ENCODE results near the gene SURF4. TPM values are rescaled to one million over a fixed set of nuclear protein-coding genes. Genes with fewer than 3 reads are reported as not detected.

SURF4 gene
- polyA plus RNA-seq, 2 donors: 39.7 to 64.7 TPM

DNA sequence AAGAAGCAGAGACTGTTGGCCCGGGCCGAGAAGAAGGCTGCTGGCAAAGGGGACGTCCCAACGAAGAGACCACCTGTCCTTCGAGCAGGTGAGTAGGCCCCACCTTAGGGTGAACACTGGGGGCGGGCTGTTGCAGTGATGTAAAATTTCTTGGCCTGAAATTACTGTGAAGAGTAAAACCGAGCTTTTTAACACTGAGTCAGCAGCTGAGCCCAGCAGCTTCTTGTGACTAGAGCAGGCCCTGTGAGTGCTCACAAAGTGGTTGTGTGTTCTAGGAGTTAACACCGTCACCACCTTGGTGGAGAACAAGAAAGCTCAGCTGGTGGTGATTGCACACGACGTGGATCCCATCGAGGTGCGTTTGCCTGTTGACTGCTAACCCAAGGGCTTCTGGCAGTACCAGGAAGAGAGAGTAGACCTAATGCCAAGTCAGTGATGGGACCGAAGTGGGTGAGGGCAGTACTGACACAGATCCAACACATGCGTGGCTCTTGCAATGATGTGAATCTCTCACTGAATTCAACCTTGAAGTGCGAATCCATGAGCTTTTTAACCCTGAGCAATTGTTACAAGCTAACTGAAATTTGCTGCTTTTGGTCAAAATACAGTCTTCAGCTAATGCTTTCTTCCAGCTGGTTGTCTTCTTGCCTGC is 25.8 kb downstream of the SURF4 start:
- Histone ChIP-seq H3K4me3 (ENCODE audit: low read depth in 1 of 2, low read length in 2 of 2) (peak overlapping the region in 1 of 2 donors; percentile 6), H3K4me1 (ENCODE audit: control insufficient read depth in 2 of 2, insufficient read depth in 2 of 2, low read length in 1 of 2) (peaks cover 0 to 17% of the 10 kb centered on the region in 2 donors), H3K36me3 (ENCODE audit: control insufficient read depth in 2 of 2, insufficient read depth in 2 of 2, low read length in 1 of 2) (peaks cover 7 to 46% of the 10 kb centered on the region in 2 donors), H3K27ac (ENCODE audit: low read depth in 2 of 2, low read length in 1 of 2) (no peak overlapping the region), H3K27me3 (ENCODE audit: control insufficient read depth in 1 of 2, insufficient read depth in 2 of 2, low read length in 2 of 2) (no peaks in the 10 kb centered on the region), H3K9me3 (ENCODE audit: control insufficient read depth in 2 of 2, insufficient read depth in 1 of 2, low read depth in 1 of 2, low read length in 1 of 2) (no peaks in the 10 kb centered on the region)
- 68 to 73% methylated on average over 15 of the region's 15 CpGs for WGBS, 2 donors

- no peaks in the 10 kb centered on the region for H3K27me3 ChIP-seq (ENCODE audit: control insufficient read depth in 1 of 2, insufficient read depth in 2 of 2, low read length in 2 of 2)
- no peaks in the 10 kb centered on the region for H3K9me3 ChIP-seq (ENCODE audit: control insufficient read depth in 2 of 2, insufficient read depth in 1 of 2, low read depth in 1 of 2, low read length in 1 of 2)
- H3K4me3 ChIP-seq (ENCODE audit: low read depth in 1 of 2, low read length in 2 of 2): peak overlapping the region; percentile 83 to 100
- peak overlapping the region; percentile 91 to 95 for H3K27ac ChIP-seq (ENCODE audit: low read depth in 2 of 2, low read length in 1 of 2)
- H3K4me1 ChIP-seq (ENCODE audit: control insufficient read depth in 2 of 2, insufficient read depth in 2 of 2, low read length in 1 of 2): peaks cover 0 to 15% of the 10 kb centered on the region in 2 donors
- 11 to 13% methylated on average over 25 of the region's 25 CpGs for WGBS, 2 donors
- H3K36me3 ChIP-seq (ENCODE audit: control insufficient read depth in 2 of 2, insufficient read depth in 2 of 2, low read length in 1 of 2): peaks cover 13 to 54% of the 10 kb centered on the region in 2 donors
Observed at GRCh38 chr9:133348718-133349573, 26.9 kb downstream of the SURF4 start.

DNA sequence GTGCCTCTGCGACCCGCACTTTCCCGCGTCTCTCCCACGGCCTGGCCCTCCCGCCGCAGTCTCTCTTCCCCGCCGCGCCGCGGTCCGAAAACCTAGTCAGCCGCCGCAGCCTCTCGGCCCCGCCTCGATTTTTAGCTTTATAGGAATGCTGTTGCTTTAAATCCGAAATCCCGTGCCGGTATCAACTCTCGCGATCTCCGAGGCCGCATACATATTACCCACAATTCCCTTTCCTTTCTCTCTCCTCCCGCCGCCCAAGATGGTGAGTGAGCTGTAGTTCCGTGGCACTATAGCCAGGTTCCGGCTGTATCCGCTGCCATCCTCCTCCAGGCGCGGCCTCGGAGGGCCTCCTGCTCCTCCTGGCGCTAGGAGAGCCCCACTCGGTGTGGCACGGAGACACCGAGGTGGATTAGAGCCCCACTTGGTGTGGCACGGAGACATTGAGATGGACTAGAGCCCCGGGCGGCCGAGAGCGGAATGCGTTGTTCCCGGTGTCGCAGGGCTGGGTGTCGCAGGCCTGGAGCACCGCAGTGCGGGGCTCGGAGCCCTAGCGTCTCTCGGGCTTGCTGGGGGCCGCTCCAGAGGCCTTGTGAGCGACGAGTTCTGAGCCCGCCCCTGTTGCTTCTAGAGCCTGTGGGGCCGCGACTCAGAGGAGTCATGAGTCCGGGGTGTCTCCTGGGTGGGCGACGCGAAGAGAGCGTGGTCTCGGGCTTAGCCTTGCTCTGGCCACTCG is 27.7 kb downstream of the SURF4 start, which contains the start of the genes MED22 and RPL7A:
Gene MED22 (minus strand): TSS at position 147 of the 733 bp plus-strand sequence. CDS start 1,469 bp downstream, outside the sequence.
Gene RPL7A (plus strand): TSS at position 234 of the 733 bp plus-strand sequence. CDS start 26 bp downstream, at position 260.
- peaks cover 13 to 59% of the 10 kb centered on the region in 2 donors for H3K36me3 ChIP-seq (ENCODE audit: control insufficient read depth in 2 of 2, insufficient read depth in 2 of 2, low read length in 1 of 2)
- H3K4me3 ChIP-seq (ENCODE audit: low read depth in 1 of 2, low read length in 2 of 2): peak within 1 kb of the TSS; percentile 83 to 100
- WGBS, 2 donors: 0 to 1% methylated on average over 51 to 64 of the region's 64 CpGs
- H3K9me3 ChIP-seq (ENCODE audit: control insufficient read depth in 2 of 2, insufficient read depth in 1 of 2, low read depth in 1 of 2, low read length in 1 of 2): no peaks in the 10 kb centered on the region
- H3K27ac ChIP-seq (ENCODE audit: low read depth in 2 of 2, low read length in 1 of 2): peak within 1 kb of the TSS; percentile 91 to 95
- H3K27me3 ChIP-seq (ENCODE audit: control insufficient read depth in 1 of 2, insufficient read depth in 2 of 2, low read length in 2 of 2): no peaks in the 10 kb centered on the region
- H3K4me1 ChIP-seq (ENCODE audit: control insufficient read depth in 2 of 2, insufficient read depth in 2 of 2, low read length in 1 of 2): peaks cover 0 to 15% of the 10 kb centered on the region in 2 donors

DNA sequence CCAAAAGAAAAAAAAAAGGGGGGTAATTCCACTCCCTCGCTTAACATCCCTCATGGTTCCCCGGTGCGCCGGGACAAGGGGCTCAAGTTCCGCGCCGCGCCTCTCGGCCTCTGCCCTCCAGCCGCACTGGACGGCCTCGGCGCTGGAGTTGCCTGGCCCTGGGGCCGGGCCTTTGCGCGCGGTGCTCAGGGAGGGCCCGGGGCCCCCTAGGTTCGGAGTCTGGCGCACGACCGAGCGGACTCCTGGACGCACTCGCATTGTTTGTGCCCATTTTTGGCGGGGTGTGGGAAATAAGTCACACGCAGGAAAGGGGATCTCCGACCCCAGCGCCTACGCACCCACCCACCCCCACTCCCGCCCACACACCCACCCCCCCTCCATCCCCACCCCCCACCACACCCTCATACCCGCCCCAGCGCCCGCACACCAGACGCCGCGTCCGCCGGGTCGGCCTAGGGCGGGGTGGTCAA is 28.3 kb downstream of the SURF4 start:
- WGBS, 2 donors: 0% methylated on average over 29 to 41 of the region's 41 CpGs
- H3K36me3 ChIP-seq (ENCODE audit: control insufficient read depth in 2 of 2, insufficient read depth in 2 of 2, low read length in 1 of 2): peaks cover 13 to 61% of the 10 kb centered on the region in 2 donors
- no peaks in the 10 kb centered on the region for H3K9me3 ChIP-seq (ENCODE audit: control insufficient read depth in 2 of 2, insufficient read depth in 1 of 2, low read depth in 1 of 2, low read length in 1 of 2)
- H3K4me3 ChIP-seq (ENCODE audit: low read depth in 1 of 2, low read length in 2 of 2): peak overlapping the region; percentile 83 to 100
- no peaks in the 10 kb centered on the region for H3K27me3 ChIP-seq (ENCODE audit: control insufficient read depth in 1 of 2, insufficient read depth in 2 of 2, low read length in 2 of 2)
- peak overlapping the region; percentile 89 to 95 for H3K27ac ChIP-seq (ENCODE audit: low read depth in 2 of 2, low read length in 1 of 2)
- peaks cover 0 to 15% of the 10 kb centered on the region in 2 donors for H3K4me1 ChIP-seq (ENCODE audit: control insufficient read depth in 2 of 2, insufficient read depth in 2 of 2, low read length in 1 of 2)

GRCh38 chr9:133346021-133346785 is 29.7 kb downstream of the SURF4 start:
- Histone ChIP-seq H3K4me3 (ENCODE audit: low read depth in 1 of 2, low read length in 2 of 2) (peak overlapping the region in 1 of 2 donors; percentile 83), H3K36me3 (ENCODE audit: control insufficient read depth in 2 of 2, insufficient read depth in 2 of 2, low read length in 1 of 2) (peaks cover 13 to 66% of the 10 kb centered on the region in 2 donors), H3K27me3 (ENCODE audit: control insufficient read depth in 1 of 2, insufficient read depth in 2 of 2, low read length in 2 of 2) (no peaks in the 10 kb centered on the region), H3K4me1 (ENCODE audit: control insufficient read depth in 2 of 2, insufficient read depth in 2 of 2, low read length in 1 of 2) (peaks cover 0 to 15% of the 10 kb centered on the region in 2 donors), H3K27ac (ENCODE audit: low read depth in 2 of 2, low read length in 1 of 2) (peak overlapping the region in 1 of 2 donors; percentile 61), H3K9me3 (ENCODE audit: control insufficient read depth in 2 of 2, insufficient read depth in 1 of 2, low read depth in 1 of 2, low read length in 1 of 2) (no peaks in the 10 kb centered on the region)
- 64 to 69% methylated on average over 15 of the region's 15 CpGs for WGBS, 2 donors

GRCh38 chr9:133345596-133345995 is 30.3 kb downstream of the SURF4 start:
- 90 to 93% methylated on average over 6 of the region's 6 CpGs for WGBS, 2 donors
- H3K36me3 ChIP-seq (ENCODE audit: control insufficient read depth in 2 of 2, insufficient read depth in 2 of 2, low read length in 1 of 2): peaks cover 10 to 68% of the 10 kb centered on the region in 2 donors
- no peaks in the 10 kb centered on the region for H3K27me3 ChIP-seq (ENCODE audit: control insufficient read depth in 1 of 2, insufficient read depth in 2 of 2, low read length in 2 of 2)
- H3K9me3 ChIP-seq (ENCODE audit: control insufficient read depth in 2 of 2, insufficient read depth in 1 of 2, low read depth in 1 of 2, low read length in 1 of 2): no peaks in the 10 kb centered on the region
- H3K4me3 ChIP-seq (ENCODE audit: low read depth in 1 of 2, low read length in 2 of 2): no peak overlapping the region
- H3K27ac ChIP-seq (ENCODE audit: low read depth in 2 of 2, low read length in 1 of 2): no peak overlapping the region
- H3K4me1 ChIP-seq (ENCODE audit: control insufficient read depth in 2 of 2, insufficient read depth in 2 of 2, low read length in 1 of 2): peaks cover 0 to 15% of the 10 kb centered on the region in 2 donors

- Histone ChIP-seq H3K27me3 (ENCODE audit: control insufficient read depth in 1 of 2, insufficient read depth in 2 of 2, low read length in 2 of 2) (no peaks in the 10 kb centered on the region), H3K27ac (ENCODE audit: low read depth in 2 of 2, low read length in 1 of 2) (no peak overlapping the region), H3K4me3 (ENCODE audit: low read depth in 1 of 2, low read length in 2 of 2) (no peak overlapping the region), H3K36me3 (ENCODE audit: control insufficient read depth in 2 of 2, insufficient read depth in 2 of 2, low read length in 1 of 2) (peaks cover 14 to 68% of the 10 kb centered on the region in 2 donors), H3K4me1 (ENCODE audit: control insufficient read depth in 2 of 2, insufficient read depth in 2 of 2, low read length in 1 of 2) (peaks cover 0 to 15% of the 10 kb centered on the region in 2 donors), H3K9me3 (ENCODE audit: control insufficient read depth in 2 of 2, insufficient read depth in 1 of 2, low read depth in 1 of 2, low read length in 1 of 2) (no peaks in the 10 kb centered on the region)
- WGBS, 2 donors: 95 to 98% methylated on average over 12 of the region's 12 CpGs
Observed at GRCh38 chr9:133344979-133345378, 30.9 kb downstream of the SURF4 start.

DNA sequence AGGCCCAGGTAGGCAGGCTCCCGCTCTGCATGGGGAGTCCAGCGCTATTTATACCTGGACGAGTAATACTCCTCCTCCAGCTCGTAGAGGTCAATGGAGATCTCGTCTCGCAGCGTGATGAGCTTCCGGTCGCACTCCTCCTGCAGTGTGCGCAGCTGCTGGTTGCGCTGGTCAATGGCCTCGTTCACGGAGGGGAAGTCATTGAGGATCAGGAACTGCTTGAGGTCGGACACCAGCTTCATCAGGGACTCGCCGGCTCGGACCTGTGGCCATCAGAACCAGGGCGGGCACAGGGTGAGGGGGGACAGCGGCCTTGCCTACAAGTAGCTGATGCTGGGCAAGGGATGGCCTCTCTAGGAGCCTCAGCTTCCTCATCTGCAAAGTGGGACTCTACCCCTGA is 31.8 kb downstream of the SURF4 start:
- H3K4me1 ChIP-seq (ENCODE audit: control insufficient read depth in 2 of 2, insufficient read depth in 2 of 2, low read length in 1 of 2): peaks cover 0 to 13% of the 10 kb centered on the region in 2 donors
- no peak overlapping the region for H3K27ac ChIP-seq (ENCODE audit: low read depth in 2 of 2, low read length in 1 of 2)
- no peaks in the 10 kb centered on the region for H3K27me3 ChIP-seq (ENCODE audit: control insufficient read depth in 1 of 2, insufficient read depth in 2 of 2, low read length in 2 of 2)
- H3K4me3 ChIP-seq (ENCODE audit: low read depth in 1 of 2, low read length in 2 of 2): no peak overlapping the region
- no peaks in the 10 kb centered on the region for H3K9me3 ChIP-seq (ENCODE audit: control insufficient read depth in 2 of 2, insufficient read depth in 1 of 2, low read depth in 1 of 2, low read length in 1 of 2)
- H3K36me3 ChIP-seq (ENCODE audit: control insufficient read depth in 2 of 2, insufficient read depth in 2 of 2, low read length in 1 of 2): peaks cover 14 to 62% of the 10 kb centered on the region in 2 donors
- 94 to 96% methylated on average over 19 of the region's 19 CpGs for WGBS, 2 donors

Data from esophagus (tissue), 2 donors.